Activated T-cell treated with anti-CD3 and anti-CD28 coated beads for 1 hour (primary cell): ENCODE measurements around the gene RCAN2.

Experiments
- DNase-seq: peaks from one replicate; pipeline ENCODE4 v3.0.0-alpha.2; 2020; ENCODE audit warnings: low read depth

The RCAN2 gene

GRCh38 chr6:46491628-46492547 lies 639 bp upstream of the RCAN2 start:
- DNase-seq, result no peak

- DNase-seq, result no peak
Observed at GRCh38 chr6:46490425-46491200, 636 bp downstream of the RCAN2 start.

- no peak for DNase-seq
Observed at GRCh38 chr6:46486181-46486580, 5.1 kb downstream of the RCAN2 start.

- no peak for DNase-seq
Observed at GRCh38 chr6:46484081-46484820, 7.0 kb downstream of the RCAN2 start.

- no peak for DNase-seq
Observed at GRCh38 chr6:46476301-46476700, 14.9 kb downstream of the RCAN2 start.

- DNase-seq, result no peak
Observed at GRCh38 chr6:46473881-46474280, 17.4 kb downstream of the RCAN2 start.

GRCh38 chr6:46472243-46472642 lies 19.0 kb downstream of the RCAN2 start:
- DNase-seq, result no peak

- no peak for DNase-seq
Observed at GRCh38 chr6:46469021-46469420, 22.2 kb downstream of the RCAN2 start.

- DNase-seq, result no peak
Observed at GRCh38 chr6:46468403-46469010, 22.7 kb downstream of the RCAN2 start.

GRCh38 chr6:46466570-46466969 lies 24.7 kb downstream of the RCAN2 start:
- no peak for DNase-seq

GRCh38 chr6:46465294-46466165 lies 25.7 kb downstream of the RCAN2 start:
- no peak for DNase-seq

- no peak for DNase-seq
Observed at GRCh38 chr6:46456297-46456696, 35.0 kb downstream of the RCAN2 start.

- no peak for DNase-seq
Observed at GRCh38 chr6:46454691-46455090, 36.6 kb downstream of the RCAN2 start.

GRCh38 chr6:46453741-46454316 lies 37.4 kb downstream of the RCAN2 start:
- no peak for DNase-seq

- DNase-seq, result no peak
Observed at GRCh38 chr6:46453216-46453615, 38.0 kb downstream of the RCAN2 start.

- DNase-seq, result no peak
Observed at GRCh38 chr6:46452312-46452917, 38.8 kb downstream of the RCAN2 start.

- DNase-seq, result no peak
Observed at GRCh38 chr6:46451343-46451742, 39.9 kb downstream of the RCAN2 start.

GRCh38 chr6:46444772-46445454 lies 46.3 kb downstream of the RCAN2 start:
- no peak for DNase-seq

- no peak for DNase-seq
Observed at GRCh38 chr6:46443623-46444022, 47.6 kb downstream of the RCAN2 start.

- no peak for DNase-seq
Observed at GRCh38 chr6:46440641-46441040, 50.6 kb downstream of the RCAN2 start.
